SK-N-MC (cell line): ENCODE results near the gene SPOP.

Source experiments
- EZH2 ChIP-seq: fragments of 200-600 bp; sonication (generic); IDR thresholded peaks from one replicate; pipeline ENCODE4 v1.6.1; 2017; ENCODE audit warnings: antibody characterized with exemption
- FOXP2 ChIP-seq: optimal IDR thresholded peaks from 2 replicates; pipeline ENCODE3; 2011; ENCODE audit warnings: mild to moderate bottlenecking, moderate library complexity; ENCODE audit not compliant: insufficient read depth; ENCODE audit errors: extremely low read length, control extremely low read depth
- POLR2AphosphoS5 ChIP-seq: IDR thresholded peaks from 2 replicates; pipeline ENCODE4 v1.6.1; 2012; ENCODE audit warnings: mild to moderate bottlenecking, low read depth, low read length, borderline replicate concordance

GRCh38 chr17:49656247-49656646 lies 21.6 kb downstream of the SPOP start:
- no peak for TF ChIP-seq POLR2AphosphoS5
- no peak for TF ChIP-seq EZH2
- no peak for TF ChIP-seq FOXP2
